Glutamatergic neuron (in vitro differentiated cells): ENCODE results near the gene SORD. TPM values are rescaled to one million over a fixed set of nuclear protein-coding genes. Genes with fewer than 3 reads are reported as not detected.
"Not testable (repeated sequence)": the region's sequence is repeated elsewhere in the genome, so short reads cannot be mapped to it uniquely, and the experiment has no call there.

Source experiments
- DNase-seq: peaks from one replicate; pipeline ENCODE4 v3.0.0; 2022
- H3K27ac Mint-ChIP-seq: one replicate; pipeline ENCODE4 v1.8.0; 2020; ENCODE audit warnings: mild to moderate bottlenecking, mixed read lengths, inconsistent platforms; ENCODE audit not compliant: unreplicated experiment
- H3K27me3 Mint-ChIP-seq: one replicate; pipeline ENCODE4 v1.8.0; 2020; ENCODE audit warnings: mild to moderate bottlenecking, moderate library complexity, mixed read lengths, inconsistent platforms; ENCODE audit not compliant: unreplicated experiment
- H3K36me3 Mint-ChIP-seq: one replicate; pipeline ENCODE4 v1.8.0; 2020; ENCODE audit warnings: mild to moderate bottlenecking, mixed read lengths, inconsistent platforms; ENCODE audit not compliant: unreplicated experiment
- H3K4me1 Mint-ChIP-seq: one replicate; pipeline ENCODE4 v1.8.0; 2020; ENCODE audit warnings: mild to moderate bottlenecking, low read depth, mixed read lengths, inconsistent platforms; ENCODE audit not compliant: unreplicated experiment
- H3K4me3 Mint-ChIP-seq: one replicate; pipeline ENCODE4 v1.8.0; 2020; ENCODE audit warnings: mild to moderate bottlenecking, mixed read lengths, inconsistent platforms; ENCODE audit not compliant: unreplicated experiment
- H3K9me3 Mint-ChIP-seq: one replicate; pipeline ENCODE4 v1.8.0; 2020; ENCODE audit warnings: mild to moderate bottlenecking, moderate library complexity, mixed read lengths, inconsistent platforms; ENCODE audit not compliant: unreplicated experiment
- CTCF ChIP-seq: fragments of 200-600 bp; sonication (generic); IDR thresholded peaks from one replicate; pipeline ENCODE4 v1.5.0; 2021; ENCODE audit not compliant: partially characterized antibody, unreplicated experiment
- total RNA-seq: library from RNA; stranded (reverse); fragmentation: NEBNext Ultra II Directional; extraction: Animal tissue kit (Norgen Biotek cat#: 25700); gene quantifications from one replicate; pipeline ENCODE4 v1.2.1, GENCODE V29; 2021; ENCODE audit not compliant: unreplicated experiment

The SORD gene
- total RNA-seq, 1 donor from 2014 or later: 29.1 TPM

GRCh38 chr15:45037936-45038335 is 14.9 kb downstream of the SORD start:
- H3K27me3 Mint-ChIP-seq: no peaks in the 10 kb centered on the region
- no peak for DNase-seq
- H3K4me1 Mint-ChIP-seq: no peaks in the 10 kb centered on the region
- no peak overlapping the region for H3K27ac Mint-ChIP-seq
- no peaks in the 10 kb centered on the region for H3K36me3 Mint-ChIP-seq
- no peaks in the 10 kb centered on the region for H3K9me3 Mint-ChIP-seq
- H3K4me3 Mint-ChIP-seq: no peak overlapping the region
- no peak for TF ChIP-seq CTCF

GRCh38 chr15:45040396-45040795 is 17.4 kb downstream of the SORD start:
- not testable (repeated sequence) for H3K4me1 Mint-ChIP-seq, H3K36me3 Mint-ChIP-seq, DNase-seq, H3K4me3 Mint-ChIP-seq, H3K27me3 Mint-ChIP-seq, H3K9me3 Mint-ChIP-seq, H3K27ac Mint-ChIP-seq

- not testable (repeated sequence) for H3K4me1 Mint-ChIP-seq, H3K27ac Mint-ChIP-seq, H3K9me3 Mint-ChIP-seq, H3K36me3 Mint-ChIP-seq, H3K4me3 Mint-ChIP-seq, H3K27me3 Mint-ChIP-seq, DNase-seq
Measured at GRCh38 chr15:45041538-45041937, 18.5 kb downstream of the SORD start.

GRCh38 chr15:45042859-45043258 is 19.9 kb downstream of the SORD start:
- not testable (repeated sequence) for H3K4me3 Mint-ChIP-seq, H3K36me3 Mint-ChIP-seq, H3K9me3 Mint-ChIP-seq, H3K4me1 Mint-ChIP-seq, DNase-seq, H3K27me3 Mint-ChIP-seq, H3K27ac Mint-ChIP-seq

GRCh38 chr15:45044270-45044669 is 21.3 kb downstream of the SORD start:
- H3K4me1 Mint-ChIP-seq, H3K27ac Mint-ChIP-seq, H3K4me3 Mint-ChIP-seq, H3K27me3 Mint-ChIP-seq, DNase-seq, H3K9me3 Mint-ChIP-seq: not testable (repeated sequence)
- H3K36me3 Mint-ChIP-seq: peaks cover 16% of the 10 kb centered on the region

GRCh38 chr15:45048449-45048793 is 25.4 kb downstream of the SORD start:
- not testable (repeated sequence) for H3K4me3 Mint-ChIP-seq, H3K4me1 Mint-ChIP-seq, H3K27me3 Mint-ChIP-seq, DNase-seq, H3K9me3 Mint-ChIP-seq, H3K27ac Mint-ChIP-seq
- peaks cover 48% of the 10 kb centered on the region for H3K36me3 Mint-ChIP-seq

GRCh38 chr15:45048794-45049631 is 26.0 kb downstream of the SORD start:
- Mint-ChIP-seq H3K27ac (no peak overlapping the region), H3K9me3 (peaks cover 2% of the 10 kb centered on the region), H3K36me3 (peaks cover 48% of the 10 kb centered on the region), H3K4me1 (no peaks in the 10 kb centered on the region), H3K4me3 (no peak overlapping the region), H3K27me3 (no peaks in the 10 kb centered on the region)
- DNase-seq: no peak
- no peak for TF ChIP-seq CTCF
